ENCODE data around the gene ITPKC. TPM values are rescaled to one million over a fixed set of nuclear protein-coding genes. Genes with fewer than 3 reads are reported as not detected.

The ITPKC gene
- polyA plus RNA-seq (2012; rRNA removed), result 6.3 and 7.4 TPM in 2 replicates
- polyA plus RNA-seq (2012; cell fraction: cytosol; rRNA removed), result 4.2 and 5.7 TPM in 2 replicates
- 11.9 and 12.2 TPM in 2 replicates for polyA plus RNA-seq (2012; cell fraction: nucleus; rRNA removed)

- peak within 1 kb of the TSS; percentile 73; the same call in 1 of the 2 replicates for H2AFZ ChIP-seq (ENCODE audit: low read depth)
- no peaks in the 10 kb centered on the region; the same call in 1 of the 2 replicates for H4K20me1 ChIP-seq (ENCODE audit: insufficient read depth)
- H3K4me2 ChIP-seq, result peak within 1 kb of the TSS; percentile 89
- ChIA-PET POLR2A (interaction anchor here (0.7 to 1.8 kb wide), 7 partner anchors 9 to 90 kb away, joined by 4 to 15 read pairs (median 5); partner anchors contain the start of genes ACTMAP, EGLN2, NUMBL and RAB4B), CTCF (interaction anchor here (0.7 to 1.0 kb wide), 5 partner anchors 18 to 89 kb away, joined by 3 to 5 read pairs (median 3); no protein-coding TSS in a partner anchor)
- DNase-seq, result peak; percentile 98
- H3K9me2 ChIP-seq, result no peaks in the 10 kb centered on the region
- peak within 1 kb of the TSS; percentile 98 for H3K9ac ChIP-seq
- H3K4me3 ChIP-seq (ENCODE audit: low read depth in 2 of 2, low read length in 1 of 2), result peak within 1 kb of the TSS; percentile 70 to 80
- H3K36me3 ChIP-seq (replicated peaks in 1 of 2; ENCODE audit: control insufficient read depth in 1 of 2, insufficient read depth in 2 of 2, low read length in 1 of 2), result peaks cover 0 to 15% of the 10 kb centered on the region in 2 experiments
- peaks cover 8 to 35% of the 10 kb centered on the region in 2 experiments; a peak in 1 of 4 replicates for H3K4me1 ChIP-seq (ENCODE audit: control insufficient read depth in 1 of 2, insufficient read depth in 2 of 2, low read depth in 1 of 2, low read length in 1 of 2)
- H3F3A ChIP-seq (replicated peaks; ENCODE audit: insufficient read depth), result peaks cover 17% of the 10 kb centered on the region
- peak within 1 kb of the TSS; percentile 96 to 100 for H3K27ac ChIP-seq (ENCODE audit: low read depth in 2 of 2, low read length in 1 of 2)
- peaks cover 61% of the 10 kb centered on the region for H3K79me2 ChIP-seq (ENCODE audit: insufficient read depth)
- H3K9me3 ChIP-seq, result no peaks in the 10 kb centered on the region
- H3K27me3 ChIP-seq (ENCODE audit: insufficient read depth), result no peaks in the 10 kb centered on the region
- WGBS (ENCODE audit: low lambda C conversion rate), result 2% methylated on average over 18 of the region's 76 CpGs
- peak; percentile 46; the same call in 1 of the 2 replicates for TF ChIP-seq ELF1 (IDR thresholded peaks at IDR 0.05)
- no peak for TF ChIP-seq REST (IDR thresholded peaks at IDR 0.05; ENCODE audit: low read depth, low read length)
- TF ChIP-seq TAF1 (IDR thresholded peaks at IDR 0.05; ENCODE audit: borderline replicate concordance, low read depth, low read length), result peak; percentile 73
- no peak for TF ChIP-seq FOXJ3 (CRISPR knock-in tag; IDR thresholded peaks at IDR 0.05)
- no peak for TF ChIP-seq USF2 (IDR thresholded peaks at IDR 0.05; ENCODE audit: borderline replicate concordance, low read depth, low read length)
- no peak for TF ChIP-seq IRF3 (IDR thresholded peaks at IDR 0.05; ENCODE audit: low read depth, low read length)
- no peak; the same call in 1 of the 2 replicates for TF ChIP-seq RXRA (IDR thresholded peaks at IDR 0.05; ENCODE audit: borderline replicate concordance, low read depth)
- TF ChIP-seq FOSL2 (IDR thresholded peaks at IDR 0.05; ENCODE audit: borderline replicate concordance, low read depth), result no peak; the same call in 1 of the 2 replicates
- no peak for TF ChIP-seq FOXM1 (IDR thresholded peaks at IDR 0.05; ENCODE audit: low read depth)
- TF ChIP-seq ZBTB33 (IDR thresholded peaks at IDR 0.05; ENCODE audit: borderline replicate concordance, low read depth), result 0 out of 2 replicates have a peak, but pooled peaks have one; percentile 41
- TF ChIP-seq CTCF (IDR thresholded peaks at IDR 0.05), result no peak
- TF ChIP-seq NFIC (IDR thresholded peaks at IDR 0.05; ENCODE audit: borderline replicate concordance), result no peak; the same call in 1 of the 2 replicates
- TF ChIP-seq YY1 (IDR thresholded peaks at IDR 0.05; ENCODE audit: low read depth), result 0 out of 2 replicates have a peak, but pooled peaks have one; percentile 6
- no peak for TF ChIP-seq MEF2A (IDR thresholded peaks at IDR 0.05; ENCODE audit: borderline replicate concordance, low read depth)
- TF ChIP-seq MAX (IDR thresholded peaks at IDR 0.05; ENCODE audit: low read depth), result peak; percentile 35; the same call in 1 of the 2 replicates
- peak; percentile 90 for TF ChIP-seq CHD2 (IDR thresholded peaks at IDR 0.05; ENCODE audit: low read length, partially characterized antibody)
- no peak for TF ChIP-seq USF1 (IDR thresholded peaks at IDR 0.05; ENCODE audit: borderline replicate concordance, low read depth)
- no peak for TF ChIP-seq NRF1 (IDR thresholded peaks at IDR 0.05; ENCODE audit: low read depth, low read length)
- peak; percentile 78 for TF ChIP-seq GABPA (IDR thresholded peaks at IDR 0.05; ENCODE audit: low read depth)
These were observed at the start of gene ITPKC, which contains the start of gene COQ8B for GRCh38 chr19:40716482-40717324. TSS of gene ITPKC (plus strand) at chr19:40717112. CDS start at chr19:40717136, 24 bp downstream. TSS of gene COQ8B (minus strand) at chr19:40716886. CDS start at chr19:40714632, 2,254 bp downstream.

Measured in SK-N-SH (cell line).